ENCODE measurements around the gene DNMT3A.

Gene DNMT3A

DNA sequence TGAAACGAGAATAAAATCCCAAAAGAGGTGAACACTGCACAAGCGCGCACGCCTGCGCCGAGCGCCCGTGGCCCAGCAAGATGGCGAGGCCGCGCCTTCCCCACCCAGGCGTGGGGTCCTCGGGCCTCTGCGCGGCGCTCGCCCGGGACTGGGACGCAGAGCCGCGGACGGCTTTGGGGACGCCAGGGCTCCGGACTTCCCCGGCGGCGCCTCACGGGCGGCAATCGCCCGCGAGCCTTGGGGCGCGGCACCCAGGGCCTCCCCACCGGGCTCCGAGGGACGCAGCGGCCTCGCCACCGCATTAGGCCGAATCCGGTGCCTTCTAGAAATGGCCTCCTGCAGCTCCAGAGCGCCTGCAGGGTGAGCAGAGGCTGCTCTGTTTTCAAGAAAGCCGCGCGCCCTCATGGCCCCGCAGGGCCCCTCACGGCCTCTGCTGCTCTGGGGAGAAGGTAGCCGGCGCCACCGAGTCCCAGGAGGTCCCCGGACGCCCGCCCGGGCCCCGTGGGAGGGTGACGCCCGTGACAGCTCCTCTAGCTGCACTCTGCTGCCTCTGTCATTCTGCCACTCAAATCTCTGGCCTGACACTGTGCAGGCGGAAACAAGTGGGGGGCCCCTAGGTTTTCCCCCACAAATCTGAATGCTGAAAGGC lies 137.4 kb downstream of the DNMT3A start:
- H3K18ac ChIP-seq (ENCODE audit: low read depth in 1 of 2, low read length in 2 of 2): peak overlapping the region in 1 of 2 experiments; percentile 79
- H3K27ac ChIP-seq (ENCODE audit: low read length, poor library complexity, severe bottlenecking): no peak overlapping the region
- peaks cover 7% of the 10 kb centered on the region for H3K4me1 ChIP-seq (ENCODE audit: control insufficient read depth, insufficient read depth, low read depth, low read length)
- H3K4ac ChIP-seq (ENCODE audit: low read depth in 1 of 2, low read length in 2 of 2): no peak overlapping the region
- H4K91ac ChIP-seq (ENCODE audit: low read length): peak overlapping the region; percentile 61
- H3K9me3 ChIP-seq (ENCODE audit: control insufficient read depth, low read length): no peaks in the 10 kb centered on the region
- H3K79me1 ChIP-seq (replicated peaks; ENCODE audit: low read length, poor library complexity, severe bottlenecking): no peaks in the 10 kb centered on the region
- H2BK120ac ChIP-seq (ENCODE audit: low read depth, low read length): peak overlapping the region; percentile 61
- no peaks in the 10 kb centered on the region for H3K27me3 ChIP-seq (ENCODE audit: control insufficient read depth in 1 of 2, insufficient read depth in 1 of 2, low read length in 2 of 2)
- peak overlapping the region; percentile 90 for H4K8ac ChIP-seq (ENCODE audit: low read length)
- H3K14ac ChIP-seq (ENCODE audit: low read length in 2 of 2): no peak overlapping the region
- no peak for DNase-seq
- 54% methylated on average over 59 of the region's 59 CpGs for WGBS
- H2BK12ac ChIP-seq (ENCODE audit: low read length in 2 of 2): no peak overlapping the region
- peak overlapping the region in 1 of 2 experiments; percentile 58 for H3K4me3 ChIP-seq (ENCODE audit: insufficient read depth in 1 of 2, low read depth in 1 of 2, low read length in 2 of 2)
- H2BK15ac ChIP-seq (ENCODE audit: low read depth, poor library complexity, severe bottlenecking): peak overlapping the region; percentile 80
- H3K4me2 ChIP-seq (ENCODE audit: low read length, poor library complexity, severe bottlenecking): no peak overlapping the region
- peak overlapping the region; percentile 75 for H3K9ac ChIP-seq (ENCODE audit: low read length)
- peak overlapping the region; percentile 8 for H2AFZ ChIP-seq (ENCODE audit: low read depth, low read length)
- no peak overlapping the region for H3K23ac ChIP-seq (ENCODE audit: low read length in 2 of 2)
- H2BK5ac ChIP-seq (ENCODE audit: low read depth, low read length, poor library complexity, severe bottlenecking): no peak overlapping the region
- no peaks in the 10 kb centered on the region for H3K36me3 ChIP-seq (ENCODE audit: control insufficient read depth in 1 of 2, insufficient read depth in 2 of 2, low read depth in 1 of 2, low read length in 2 of 2)
- no peak overlapping the region for H2AK5ac ChIP-seq (ENCODE audit: low read length, severe bottlenecking)

GRCh38 chr2:25202275-25202674 lies 139.4 kb downstream of the DNMT3A start:
- Histone ChIP-seq H3K4me3 (ENCODE audit: insufficient read depth in 1 of 2, low read depth in 1 of 2, low read length in 2 of 2) (no peak overlapping the region), H2BK12ac (ENCODE audit: low read length in 2 of 2) (no peak overlapping the region), H2BK5ac (ENCODE audit: low read depth, low read length, poor library complexity, severe bottlenecking) (no peak overlapping the region), H3K18ac (ENCODE audit: low read depth in 1 of 2, low read length in 2 of 2) (no peak overlapping the region), H3K4me1 (ENCODE audit: control insufficient read depth, insufficient read depth, low read depth, low read length) (peaks cover 11% of the 10 kb centered on the region), H3K27ac (ENCODE audit: low read length, poor library complexity, severe bottlenecking) (no peak overlapping the region), H3K4me2 (ENCODE audit: low read length, poor library complexity, severe bottlenecking) (no peak overlapping the region), H2AK5ac (ENCODE audit: low read length, severe bottlenecking) (no peak overlapping the region), H3K27me3 (ENCODE audit: control insufficient read depth in 1 of 2, insufficient read depth in 1 of 2, low read length in 2 of 2) (peaks cover 0 to 12% of the 10 kb centered on the region in 2 experiments), H2BK120ac (ENCODE audit: low read depth, low read length) (no peak overlapping the region), H3K36me3 (ENCODE audit: control insufficient read depth in 1 of 2, insufficient read depth in 2 of 2, low read depth in 1 of 2, low read length in 2 of 2) (no peaks in the 10 kb centered on the region), H4K91ac (ENCODE audit: low read length) (no peak overlapping the region), H2BK15ac (ENCODE audit: low read depth, poor library complexity, severe bottlenecking) (no peak overlapping the region), H3K14ac (ENCODE audit: low read length in 2 of 2) (no peak overlapping the region), H4K8ac (ENCODE audit: low read length) (no peak overlapping the region), H3K4ac (ENCODE audit: low read depth in 1 of 2, low read length in 2 of 2) (no peak overlapping the region), H3K9me3 (ENCODE audit: control insufficient read depth, low read length) (no peaks in the 10 kb centered on the region), H3K79me1 (replicated peaks; ENCODE audit: low read length, poor library complexity, severe bottlenecking) (no peaks in the 10 kb centered on the region), H3K23ac (ENCODE audit: low read length in 2 of 2) (no peak overlapping the region), H2AFZ (ENCODE audit: low read depth, low read length) (no peak overlapping the region), H3K9ac (ENCODE audit: low read length) (no peak overlapping the region)
- WGBS: 96% methylated on average over 8 of the region's 11 CpGs
- DNase-seq: no peak

- H3K27me3 ChIP-seq (ENCODE audit: control insufficient read depth in 1 of 2, insufficient read depth in 1 of 2, low read length in 2 of 2): peaks cover 0 to 13% of the 10 kb centered on the region in 2 experiments
- H3K79me1 ChIP-seq (replicated peaks; ENCODE audit: low read length, poor library complexity, severe bottlenecking): no peaks in the 10 kb centered on the region
- H2AK5ac ChIP-seq (ENCODE audit: low read length, severe bottlenecking): no peak overlapping the region
- no peak overlapping the region for H4K91ac ChIP-seq (ENCODE audit: low read length)
- no peak overlapping the region for H3K4ac ChIP-seq (ENCODE audit: low read depth in 1 of 2, low read length in 2 of 2)
- no peak for DNase-seq
- no peak overlapping the region for H3K4me3 ChIP-seq (ENCODE audit: insufficient read depth in 1 of 2, low read depth in 1 of 2, low read length in 2 of 2)
- no peak overlapping the region for H3K9ac ChIP-seq (ENCODE audit: low read length)
- peaks cover 11% of the 10 kb centered on the region for H3K4me1 ChIP-seq (ENCODE audit: control insufficient read depth, insufficient read depth, low read depth, low read length)
- no peak overlapping the region for H2BK12ac ChIP-seq (ENCODE audit: low read length in 2 of 2)
- H2AFZ ChIP-seq (ENCODE audit: low read depth, low read length): no peak overlapping the region
- no peak overlapping the region for H2BK5ac ChIP-seq (ENCODE audit: low read depth, low read length, poor library complexity, severe bottlenecking)
- H3K9me3 ChIP-seq (ENCODE audit: control insufficient read depth, low read length): no peaks in the 10 kb centered on the region
- H3K4me2 ChIP-seq (ENCODE audit: low read length, poor library complexity, severe bottlenecking): no peak overlapping the region
- H2BK15ac ChIP-seq (ENCODE audit: low read depth, poor library complexity, severe bottlenecking): no peak overlapping the region
- H3K18ac ChIP-seq (ENCODE audit: low read depth in 1 of 2, low read length in 2 of 2): no peak overlapping the region
- no peak overlapping the region for H2BK120ac ChIP-seq (ENCODE audit: low read depth, low read length)
- no peak overlapping the region for H3K27ac ChIP-seq (ENCODE audit: low read length, poor library complexity, severe bottlenecking)
- no peak overlapping the region for H4K8ac ChIP-seq (ENCODE audit: low read length)
- H3K36me3 ChIP-seq (ENCODE audit: control insufficient read depth in 1 of 2, insufficient read depth in 2 of 2, low read depth in 1 of 2, low read length in 2 of 2): no peaks in the 10 kb centered on the region
- no peak overlapping the region for H3K14ac ChIP-seq (ENCODE audit: low read length in 2 of 2)
- WGBS: 88% methylated on average over 7 of the region's 7 CpGs
- no peak overlapping the region for H3K23ac ChIP-seq (ENCODE audit: low read length in 2 of 2)
Measured at GRCh38 chr2:25201794-25202193, 139.9 kb downstream of the DNMT3A start.

DNA sequence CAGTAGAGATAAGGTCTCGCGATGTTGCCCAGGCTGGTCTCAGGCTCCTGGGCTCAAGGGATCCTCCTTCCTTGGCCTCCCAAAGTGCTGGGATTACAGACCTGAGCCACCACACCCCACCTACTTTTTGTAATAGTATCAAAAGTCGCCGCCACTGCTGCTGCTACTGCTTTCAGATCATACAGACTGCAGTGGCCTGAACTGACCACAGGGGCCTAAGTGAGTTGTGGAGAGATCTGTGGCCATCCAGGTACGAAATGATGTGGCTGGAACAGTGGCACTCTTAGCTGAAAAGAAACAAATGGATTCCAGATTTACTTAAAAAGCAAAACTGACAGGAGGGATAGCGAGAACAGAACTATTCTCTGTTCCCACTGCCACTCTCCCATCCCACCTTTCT lies 140.5 kb downstream of the DNMT3A start:
- H3K79me1 ChIP-seq (replicated peaks; ENCODE audit: low read length, poor library complexity, severe bottlenecking): no peaks in the 10 kb centered on the region
- H3K4me1 ChIP-seq (ENCODE audit: control insufficient read depth, insufficient read depth, low read depth, low read length): peaks cover 11% of the 10 kb centered on the region
- H3K23ac ChIP-seq (ENCODE audit: low read length in 2 of 2): no peak overlapping the region
- no peak overlapping the region for H2BK12ac ChIP-seq (ENCODE audit: low read length in 2 of 2)
- no peaks in the 10 kb centered on the region for H3K9me3 ChIP-seq (ENCODE audit: control insufficient read depth, low read length)
- H3K9ac ChIP-seq (ENCODE audit: low read length): no peak overlapping the region
- H4K91ac ChIP-seq (ENCODE audit: low read length): no peak overlapping the region
- H2BK15ac ChIP-seq (ENCODE audit: low read depth, poor library complexity, severe bottlenecking): no peak overlapping the region
- H2BK5ac ChIP-seq (ENCODE audit: low read depth, low read length, poor library complexity, severe bottlenecking): no peak overlapping the region
- DNase-seq: no peak
- H2BK120ac ChIP-seq (ENCODE audit: low read depth, low read length): no peak overlapping the region
- H3K27me3 ChIP-seq (ENCODE audit: control insufficient read depth in 1 of 2, insufficient read depth in 1 of 2, low read length in 2 of 2): peaks cover 0 to 13% of the 10 kb centered on the region in 2 experiments
- H3K27ac ChIP-seq (ENCODE audit: low read length, poor library complexity, severe bottlenecking): no peak overlapping the region
- H3K4me2 ChIP-seq (ENCODE audit: low read length, poor library complexity, severe bottlenecking): no peak overlapping the region
- H3K14ac ChIP-seq (ENCODE audit: low read length in 2 of 2): no peak overlapping the region
- no peak overlapping the region for H4K8ac ChIP-seq (ENCODE audit: low read length)
- H3K18ac ChIP-seq (ENCODE audit: low read depth in 1 of 2, low read length in 2 of 2): no peak overlapping the region
- H3K4me3 ChIP-seq (ENCODE audit: insufficient read depth in 1 of 2, low read depth in 1 of 2, low read length in 2 of 2): no peak overlapping the region
- H2AK5ac ChIP-seq (ENCODE audit: low read length, severe bottlenecking): no peak overlapping the region
- no peaks in the 10 kb centered on the region for H3K36me3 ChIP-seq (ENCODE audit: control insufficient read depth in 1 of 2, insufficient read depth in 2 of 2, low read depth in 1 of 2, low read length in 2 of 2)
- H2AFZ ChIP-seq (ENCODE audit: low read depth, low read length): no peak overlapping the region
- H3K4ac ChIP-seq (ENCODE audit: low read depth in 1 of 2, low read length in 2 of 2): no peak overlapping the region
- 84% methylated on average over 4 of the region's 6 CpGs for WGBS
